Raji (cell line): ENCODE results near the gene LSAMP.

Experiments used
- POLR2A ChIP-seq: IDR thresholded peaks from 2 replicates; pipeline ENCODE4 v1.6.1; 2011; ENCODE audit warnings: low read depth, low read length, control low read depth; ENCODE audit not compliant: insufficient read depth

Gene LSAMP

DNA sequence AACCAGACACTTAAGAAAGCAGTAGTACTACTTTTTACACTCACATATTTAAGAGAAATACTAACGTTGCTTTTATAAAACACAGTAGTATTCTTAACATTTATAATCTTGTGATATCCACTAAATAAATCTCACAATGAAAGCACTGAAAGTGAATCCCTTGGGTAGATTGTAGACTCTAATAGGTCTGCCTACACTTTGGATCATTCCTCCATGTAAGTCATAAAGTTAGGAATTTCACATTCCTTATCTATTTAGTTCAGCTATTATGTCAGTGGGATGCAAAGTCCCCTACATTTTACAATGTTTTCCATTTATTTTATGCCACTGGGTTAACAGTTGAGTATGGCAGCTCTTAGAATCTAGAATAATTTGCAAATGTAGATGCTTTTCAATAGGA, 330.7 kb downstream of the LSAMP start:
- no peak for TF ChIP-seq POLR2A

DNA sequence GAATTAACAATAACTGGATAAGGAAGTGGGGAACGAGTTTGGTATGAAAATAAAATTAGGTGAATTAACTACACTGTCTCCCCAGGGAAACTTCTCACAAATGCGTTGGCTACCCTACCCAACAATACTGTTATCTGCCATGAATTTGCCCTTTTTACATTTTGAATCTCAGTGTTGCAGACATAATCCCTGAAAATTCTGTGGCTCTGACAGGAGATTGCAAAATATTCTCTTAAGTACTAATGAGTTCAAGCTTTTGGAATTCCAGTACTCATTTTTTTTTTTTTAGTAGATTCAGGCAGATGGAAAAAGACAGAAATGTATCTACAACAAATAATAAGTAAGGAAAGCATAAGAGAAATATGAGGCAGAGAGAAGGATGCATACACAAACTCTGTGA, 332.6 kb downstream of the LSAMP start:
- no peak for TF ChIP-seq POLR2A

DNA sequence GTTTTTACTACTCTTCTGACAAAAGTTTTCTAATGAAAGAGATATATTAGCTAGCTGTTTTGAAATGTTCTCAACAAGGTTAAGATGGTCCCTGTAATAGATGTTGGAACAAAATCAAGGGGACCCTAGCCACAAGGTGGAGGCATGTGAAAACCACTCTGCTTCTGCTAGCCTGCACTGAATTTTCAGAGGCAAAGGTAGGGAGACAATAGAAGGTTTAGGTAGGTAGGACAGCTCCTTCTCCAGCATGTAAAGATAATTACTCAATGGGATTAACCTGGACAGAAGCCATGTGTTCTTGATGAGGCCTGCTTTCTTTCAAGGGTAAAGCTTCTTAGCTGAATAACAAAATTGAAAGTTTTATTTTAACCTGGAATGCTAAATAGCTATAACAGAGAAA, 333.5 kb downstream of the LSAMP start:
- no peak for TF ChIP-seq POLR2A

DNA sequence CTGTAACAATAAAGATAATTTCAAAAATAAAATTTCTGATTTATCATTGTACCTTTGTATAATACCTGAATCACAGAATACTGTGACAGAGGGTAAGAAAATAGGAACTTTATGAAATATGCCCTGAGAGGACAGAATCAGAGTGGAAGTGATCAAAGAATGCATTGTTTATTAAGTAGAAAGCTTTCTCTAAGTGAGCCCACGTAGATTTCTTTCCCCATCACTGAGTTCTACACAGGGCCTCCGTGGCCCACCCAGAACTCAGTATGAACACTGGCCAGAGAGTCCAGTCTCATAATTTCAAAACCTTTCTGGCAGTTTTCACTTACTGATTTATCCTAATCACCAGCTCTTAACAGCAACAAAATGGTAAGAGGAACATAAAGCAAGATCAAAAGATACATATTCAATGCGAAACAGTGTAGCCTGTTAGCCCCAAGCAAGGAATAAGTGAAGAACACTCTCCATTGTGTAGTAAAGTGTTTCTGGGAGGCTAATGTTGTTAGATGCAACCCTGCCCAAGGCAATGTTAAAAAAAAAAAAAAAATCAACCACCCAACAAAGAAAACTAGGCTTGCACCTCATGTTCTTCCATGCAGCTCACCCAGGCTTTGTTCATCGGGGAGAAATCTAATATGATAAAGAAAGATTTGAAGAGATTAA, 341.3 kb downstream of the LSAMP start:
- TF ChIP-seq POLR2A = no peak

DNA sequence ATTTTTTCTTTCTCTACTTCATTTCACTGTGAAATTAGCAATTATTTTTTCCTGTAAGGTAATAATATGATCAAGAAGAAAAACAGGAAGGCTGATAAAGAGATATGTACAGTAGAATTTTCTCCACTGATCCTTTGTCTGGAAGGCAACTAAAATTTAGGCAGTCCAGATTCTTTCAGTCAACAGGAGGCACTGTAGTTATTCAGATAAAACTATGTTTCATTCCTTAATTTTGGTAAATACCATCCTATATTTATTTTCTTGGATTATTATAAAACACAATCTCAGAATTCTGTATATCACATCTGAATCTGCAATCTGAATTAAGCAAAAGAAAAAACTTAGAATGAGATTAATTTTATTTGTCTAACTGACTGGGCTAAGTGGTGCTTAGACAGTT, 343.2 kb downstream of the LSAMP start:
- no peak for TF ChIP-seq POLR2A

DNA sequence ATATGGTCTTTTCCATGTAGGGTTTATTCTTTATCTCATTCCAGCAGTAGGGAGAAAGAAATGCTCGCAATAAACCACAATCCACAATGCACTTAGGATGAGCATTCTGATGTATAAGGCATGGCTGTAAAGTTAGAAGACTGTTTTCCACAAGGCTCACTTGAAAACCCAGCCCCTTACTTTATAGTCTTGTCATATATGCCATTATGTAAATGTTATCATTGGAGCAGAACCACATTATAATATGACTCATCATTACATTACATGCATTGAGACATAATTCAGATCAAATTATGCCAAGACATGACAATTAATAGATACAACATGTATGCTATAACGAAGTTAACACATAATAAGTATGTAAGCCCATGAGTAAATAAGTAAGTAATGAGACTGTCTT, 348.1 kb downstream of the LSAMP start:
- no peak for TF ChIP-seq POLR2A

DNA sequence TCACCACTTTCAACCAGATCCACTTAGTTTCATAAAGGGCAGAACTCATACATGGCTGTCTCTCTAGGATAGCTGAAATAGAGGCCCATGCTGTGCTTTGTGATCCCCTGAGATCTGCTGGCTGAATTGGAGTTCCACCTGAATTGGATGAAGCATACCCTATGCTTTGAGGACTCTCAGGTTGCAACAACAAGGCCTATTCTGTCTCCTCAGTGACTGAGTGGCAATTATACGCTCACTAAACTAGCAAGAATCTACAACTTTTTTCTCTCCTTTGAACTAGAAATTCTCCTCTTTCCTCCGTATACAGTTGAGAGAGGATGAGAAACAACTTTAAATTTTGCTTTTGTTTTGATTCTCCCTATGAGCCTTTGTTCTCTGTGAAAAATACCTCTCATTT, 348.7 kb downstream of the LSAMP start:
- no peak for TF ChIP-seq POLR2A

DNA sequence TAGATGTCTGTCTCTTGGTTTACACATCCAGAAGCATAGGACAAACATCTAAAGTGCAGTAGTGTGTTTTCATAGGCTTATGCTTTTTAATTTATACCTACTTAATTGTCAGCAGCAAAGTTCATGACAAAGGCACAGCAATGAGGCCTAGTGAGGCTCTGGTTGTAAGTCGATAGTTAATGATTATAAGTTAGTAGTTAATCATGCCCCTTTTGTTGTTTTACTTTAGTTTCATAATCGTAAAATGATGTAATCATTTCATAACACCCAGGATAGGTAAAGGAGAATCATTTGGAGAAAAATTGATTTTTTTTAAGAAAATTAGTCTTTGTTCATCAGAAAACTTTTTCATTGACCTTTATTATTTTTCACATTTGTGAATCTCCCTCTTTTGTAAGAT, 351.9 kb downstream of the LSAMP start:
- TF ChIP-seq POLR2A = no peak

DNA sequence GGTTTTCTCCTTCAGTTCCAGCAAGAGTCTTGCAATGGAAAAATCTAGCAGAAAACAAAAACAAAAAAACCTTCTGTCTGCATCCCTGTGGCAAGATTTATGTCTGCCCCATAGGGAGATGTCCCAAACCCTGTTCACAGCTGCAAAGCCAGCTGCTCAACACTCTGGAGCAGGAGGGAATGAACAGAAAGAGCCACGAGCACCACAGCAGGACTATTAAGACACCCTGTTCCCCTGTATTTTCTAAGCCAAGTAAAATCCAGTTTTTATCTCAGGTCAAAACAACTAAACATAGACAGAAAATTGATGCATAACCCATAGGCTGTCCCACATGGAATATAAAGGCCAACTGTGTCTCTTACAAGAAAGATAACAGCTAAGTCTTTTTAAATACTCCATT, 357.9 kb downstream of the LSAMP start:
- no peak for TF ChIP-seq POLR2A

DNA sequence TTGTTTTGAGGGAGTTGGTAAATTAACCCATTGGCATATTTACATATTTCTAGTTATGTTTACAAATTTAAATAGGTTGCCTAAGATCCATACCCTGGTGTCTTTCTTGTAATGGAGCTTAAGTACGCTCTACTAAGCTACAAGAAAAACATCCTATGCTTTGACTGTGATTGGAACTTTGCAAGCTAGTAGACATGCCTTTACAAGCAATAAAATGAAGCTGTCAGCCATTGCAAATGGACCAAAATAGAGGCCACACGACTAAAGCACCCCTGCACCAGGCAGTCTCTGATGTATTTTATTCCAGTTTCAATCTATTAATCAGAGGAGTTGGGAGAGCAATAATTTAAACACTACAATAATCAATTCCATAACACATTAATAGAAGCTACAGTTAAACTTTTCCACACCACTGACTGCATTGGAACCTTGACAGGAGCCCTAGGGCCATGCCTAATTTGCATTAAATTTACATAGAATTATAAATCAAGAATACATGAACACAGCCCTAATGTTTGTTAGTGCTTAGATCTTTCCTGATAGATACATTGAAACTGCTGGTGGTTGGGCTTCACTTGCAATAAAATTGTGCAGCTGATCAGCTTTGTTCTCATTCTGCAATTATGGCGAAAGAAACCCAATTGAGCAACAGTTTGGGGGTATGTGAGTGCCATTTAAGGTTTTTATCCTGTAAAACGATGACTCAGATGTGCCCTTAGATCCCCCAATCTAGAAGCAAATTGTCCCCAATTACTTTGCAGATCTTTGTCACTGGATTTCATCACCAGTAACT, 360.1 kb downstream of the LSAMP start:
- TF ChIP-seq POLR2A = no peak

DNA sequence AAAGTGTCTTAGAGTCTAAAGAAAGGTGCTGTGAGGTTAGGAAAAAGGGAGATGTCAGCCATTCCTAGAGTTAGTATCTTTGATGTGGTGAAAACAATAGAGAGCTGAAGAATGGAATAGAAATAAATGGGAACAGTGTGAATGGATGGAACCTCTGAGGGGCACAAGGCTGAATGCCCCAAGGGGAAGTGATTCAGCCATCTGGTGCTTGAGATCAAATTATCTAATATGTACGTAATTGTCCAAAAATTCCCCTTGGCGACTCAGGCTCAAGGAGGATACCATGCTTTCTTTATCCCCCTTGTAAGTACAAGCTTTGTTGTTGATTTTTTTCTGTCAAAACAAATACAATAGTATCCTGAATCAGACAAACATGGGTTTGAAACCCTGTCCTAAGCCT, 361.6 kb downstream of the LSAMP start:
- TF ChIP-seq POLR2A = no peak

DNA sequence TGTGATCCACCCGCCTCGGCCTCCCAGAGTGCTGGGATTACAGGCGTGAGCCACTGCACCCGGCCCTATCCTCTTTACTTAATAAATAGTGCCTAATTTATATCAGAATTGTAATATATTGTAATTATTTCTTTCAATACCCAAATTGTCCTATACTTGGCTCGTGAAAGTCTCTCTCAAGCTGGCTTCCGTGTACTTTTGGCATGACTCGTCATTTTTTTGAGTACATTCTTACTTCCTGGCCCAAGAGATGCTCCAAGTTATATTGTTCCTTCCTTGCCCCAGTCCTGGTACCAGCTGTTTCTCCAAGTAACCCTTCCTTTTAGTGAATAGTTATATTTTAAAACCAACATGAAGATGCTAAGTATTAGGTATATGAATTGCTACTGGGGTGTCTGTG, 366.7 kb downstream of the LSAMP start:
- TF ChIP-seq POLR2A = no peak

DNA sequence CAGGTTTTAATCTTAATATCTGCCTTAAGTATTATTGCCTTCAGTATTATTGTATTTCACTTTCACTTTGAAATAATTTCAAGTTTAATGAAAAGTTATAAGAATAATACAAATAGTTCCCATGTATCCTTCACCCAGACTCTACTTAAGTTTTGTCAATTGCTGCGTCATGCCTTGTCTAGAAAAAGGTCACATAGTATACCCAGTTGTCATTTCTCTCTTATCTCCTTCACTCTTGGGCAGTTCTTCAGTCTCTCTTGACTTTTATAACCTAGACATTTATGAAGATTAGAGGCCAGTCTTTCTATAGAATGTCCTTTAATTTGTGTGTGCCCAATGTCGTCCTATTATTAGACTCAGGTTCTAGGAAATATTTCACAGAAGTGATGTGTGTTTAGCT, 367.7 kb downstream of the LSAMP start:
- no peak for TF ChIP-seq POLR2A

DNA sequence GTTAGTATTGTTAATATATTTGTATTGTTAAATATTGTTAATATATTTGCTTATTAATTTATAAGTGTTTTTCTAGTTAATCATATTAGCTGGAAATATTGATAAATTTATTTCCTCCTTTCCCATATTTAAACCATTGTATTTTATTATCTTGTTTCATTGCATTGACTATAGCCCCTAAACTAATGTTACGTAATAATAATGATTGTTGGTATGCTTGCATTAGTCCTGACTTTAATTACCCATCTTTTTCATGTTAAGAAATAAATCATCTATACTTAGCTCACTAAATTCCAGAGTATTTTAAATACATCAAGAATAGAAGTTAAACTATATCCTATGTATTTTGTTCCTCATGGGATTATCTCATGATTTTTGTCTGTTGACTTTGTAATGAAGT, 368.2 kb downstream of the LSAMP start:
- TF ChIP-seq POLR2A = no peak

DNA sequence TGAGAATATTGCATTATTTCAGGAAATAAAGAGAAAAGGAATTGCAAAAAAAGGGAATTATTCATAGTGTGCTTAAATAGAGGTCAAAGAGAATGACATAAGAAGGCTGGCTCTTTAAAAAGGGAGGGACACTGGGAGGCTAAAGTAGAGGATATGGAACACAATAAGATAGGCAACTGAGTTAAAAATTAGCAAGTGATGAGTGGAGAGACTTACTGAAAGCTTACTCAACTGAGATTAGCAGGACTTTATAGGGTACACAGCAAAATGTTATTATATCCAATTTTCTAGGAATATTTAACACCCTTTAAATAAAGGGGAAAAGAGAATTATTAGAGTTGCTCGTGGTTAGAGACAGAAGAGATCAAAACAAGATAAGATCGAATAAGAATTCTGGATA, 375.2 kb downstream of the LSAMP start:
- no peak for TF ChIP-seq POLR2A

DNA sequence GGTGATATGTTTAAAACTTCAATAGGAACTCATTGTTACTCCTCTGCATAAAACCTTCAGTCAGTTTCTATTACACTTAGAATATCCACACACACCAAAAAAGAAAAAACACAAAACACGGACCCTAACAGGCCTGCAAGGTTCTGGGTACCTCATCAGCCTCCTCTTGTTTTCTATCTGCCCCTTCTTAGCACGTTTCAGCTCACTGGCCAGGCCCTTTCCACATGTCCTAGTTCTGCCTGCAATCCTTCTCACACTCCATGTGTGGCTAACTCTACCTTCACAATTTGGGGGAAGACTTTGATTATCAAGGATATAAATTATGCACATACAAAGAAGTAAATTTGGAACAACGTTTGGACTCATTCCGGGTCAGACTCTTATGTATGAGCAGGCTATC, 376.3 kb downstream of the LSAMP start:
- TF ChIP-seq POLR2A = no peak

DNA sequence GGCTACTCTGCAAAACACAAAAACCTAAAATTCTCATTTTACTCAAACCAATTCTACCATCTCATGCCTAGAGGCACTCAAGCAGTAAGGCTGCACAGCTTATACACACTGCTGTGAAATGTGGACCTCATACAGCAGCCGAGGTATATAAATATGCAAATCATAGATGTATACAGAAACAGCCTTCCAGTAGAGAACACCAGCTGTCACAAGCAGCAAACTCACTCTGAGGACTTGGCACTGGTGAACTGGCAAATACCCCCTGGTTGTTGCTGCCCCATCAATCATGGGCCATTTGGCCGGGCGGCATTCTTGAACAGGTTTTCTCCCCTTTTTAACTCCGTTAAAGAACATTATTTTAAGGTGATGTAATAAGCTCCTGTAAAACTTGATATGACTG, 378.0 kb downstream of the LSAMP start:
- no peak for TF ChIP-seq POLR2A

DNA sequence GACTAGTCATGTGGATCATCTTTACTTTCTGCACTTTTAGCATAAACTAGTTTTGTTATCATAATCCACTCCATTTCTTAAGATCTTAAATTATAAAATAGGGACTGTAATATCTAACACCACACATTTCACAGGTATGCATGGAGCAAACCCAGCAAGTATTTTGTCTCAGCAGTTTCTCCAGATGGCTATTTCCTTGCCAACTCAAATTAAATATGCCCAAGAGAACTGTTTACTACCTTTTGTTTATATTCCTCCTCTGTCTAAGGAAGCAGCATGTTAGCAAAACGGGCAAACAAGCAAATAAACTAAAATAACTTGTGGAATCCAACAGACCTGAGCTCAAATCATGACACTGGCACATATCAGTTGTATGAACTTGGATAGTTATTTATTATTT, 379.8 kb downstream of the LSAMP start:
- TF ChIP-seq POLR2A = no peak

DNA sequence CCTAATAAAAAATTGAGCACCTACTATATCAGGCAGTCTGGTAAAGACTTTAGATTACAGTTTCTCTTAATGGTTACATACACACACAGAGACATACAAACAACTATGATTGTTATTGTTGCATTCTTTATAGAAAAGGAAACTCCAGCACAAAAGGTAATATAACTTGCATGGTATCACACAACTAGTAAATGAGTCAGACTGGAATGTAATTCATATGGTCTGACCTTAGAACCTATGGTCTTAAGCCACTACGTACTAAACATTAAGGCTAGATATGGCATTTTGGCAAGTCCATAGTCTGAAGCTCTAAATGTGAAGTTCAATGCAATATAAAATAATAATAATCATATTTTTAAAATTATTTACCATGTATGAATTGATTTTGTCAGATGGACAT, 380.6 kb downstream of the LSAMP start:
- TF ChIP-seq POLR2A = no peak
